Upper lobe of right lung (tissue), 1 donor: ENCODE data around the gene ELF5. TPM values are rescaled to one million over a fixed set of nuclear protein-coding genes. Genes with fewer than 3 reads are reported as not detected.

Experiments
- ATAC-seq: fragments of 200-7000 bp; cut with Tn5 transposase; one replicate; pipeline ENCODE4 v1.9.1; 2020; ENCODE audit warnings: mild to moderate bottlenecking, moderate library complexity
- DNase-seq: peaks from one replicate; pipeline ENCODE4 v3.0.0-alpha.2; 2020
- H3K27ac ChIP-seq: fragments of 200-600 bp; one replicate; pipeline ENCODE4 v1.8.0; 2022
- H3K27me3 ChIP-seq: fragments of 200-600 bp; one replicate; pipeline ENCODE4 v1.8.0; 2022; ENCODE audit warnings: mild to moderate bottlenecking
- H3K36me3 ChIP-seq: fragments of 200-600 bp; one replicate; pipeline ENCODE4 v1.8.0; 2022
- H3K4me1 ChIP-seq: fragments of 200-600 bp; one replicate; pipeline ENCODE4 v1.8.0; 2022
- H3K4me3 ChIP-seq: fragments of 200-600 bp; one replicate; pipeline ENCODE4 v1.8.0; 2022; ENCODE audit warnings: mild to moderate bottlenecking
- H3K9me3 ChIP-seq: fragments of 200-600 bp; one replicate; pipeline ENCODE4 v1.8.0; 2022
- CTCF ChIP-seq: fragments of 200-600 bp; IDR thresholded peaks from one replicate; pipeline ENCODE4 v1.8.0; 2022; ENCODE audit warnings: antibody characterized with exemption
- intact Hi-C: fragments of 100-400 bp; cut with DNase I; formaldehyde crosslinking; loops from one replicate; pipeline ENCODE4 v1.11.0; 2022
- total RNA-seq: library from RNA; stranded (reverse); fragmentation: NEBNext Ultra II Directional; extraction: Animal tissue kit (Norgen Biotek cat#: 25700); gene quantifications from one replicate; pipeline ENCODE4 v1.2.1, GENCODE V29; 2021
- donor health status: DM: no; HTN: yes; CAD: no; lungs with severe emphysema.

The ELF5 gene
- total RNA-seq, 1 donor from 2014 or later, result 10.7 TPM

GRCh38 chr11:34528072-34528471 is 14.5 kb upstream of the ELF5 start:
- no peak for TF ChIP-seq CTCF
- peaks cover 3% of the 10 kb centered on the region for H3K27me3 ChIP-seq
- no peaks in the 10 kb centered on the region for H3K36me3 ChIP-seq
- H3K4me3 ChIP-seq, result no peak overlapping the region
- intact Hi-C loops, result no loop called here
- no peaks in the 10 kb centered on the region for H3K4me1 ChIP-seq
- DNase-seq (no peak), ATAC-seq (no peak)
- no peaks in the 10 kb centered on the region for H3K9me3 ChIP-seq
- H3K27ac ChIP-seq, result no peak overlapping the region

GRCh38 chr11:34525888-34526657 is 12.5 kb upstream of the ELF5 start:
- intact Hi-C loops, result no loop called here
- Histone ChIP-seq H3K9me3 (no peaks in the 10 kb centered on the region), H3K4me1 (no peaks in the 10 kb centered on the region), H3K27ac (no peak overlapping the region), H3K27me3 (peaks cover 3% of the 10 kb centered on the region), H3K4me3 (no peak overlapping the region), H3K36me3 (no peaks in the 10 kb centered on the region)
- ATAC-seq (no peak), DNase-seq (no peak)
- TF ChIP-seq CTCF, result no peak

GRCh38 chr11:34525098-34525497 is 11.5 kb upstream of the ELF5 start:
- TF ChIP-seq CTCF, result no peak
- Histone ChIP-seq H3K4me3 (no peak overlapping the region), H3K27me3 (peaks cover 3% of the 10 kb centered on the region), H3K27ac (no peak overlapping the region), H3K9me3 (no peaks in the 10 kb centered on the region), H3K36me3 (no peaks in the 10 kb centered on the region), H3K4me1 (no peaks in the 10 kb centered on the region)
- intact Hi-C loops, result no loop called here
- no peak for DNase-seq
- no peak for ATAC-seq

- intact Hi-C loops, result no loop called here
- no peaks in the 10 kb centered on the region for H3K36me3 ChIP-seq
- no peak overlapping the region for H3K4me3 ChIP-seq
- no peak for TF ChIP-seq CTCF
- no peaks in the 10 kb centered on the region for H3K9me3 ChIP-seq
- no peaks in the 10 kb centered on the region for H3K4me1 ChIP-seq
- ATAC-seq (no peak), DNase-seq (no peak)
- peaks cover 3% of the 10 kb centered on the region for H3K27me3 ChIP-seq
- no peak overlapping the region for H3K27ac ChIP-seq
Measured at GRCh38 chr11:34524696-34525095, 11.1 kb upstream of the ELF5 start.

- H3K36me3 ChIP-seq, result no peaks in the 10 kb centered on the region
- H3K27me3 ChIP-seq, result peaks cover 3% of the 10 kb centered on the region
- H3K4me1 ChIP-seq, result no peaks in the 10 kb centered on the region
- H3K4me3 ChIP-seq, result no peak overlapping the region
- TF ChIP-seq CTCF, result no peak
- ATAC-seq (peak; percentile 21), DNase-seq (no peak)
- intact Hi-C loops, result no loop called here
- no peak overlapping the region for H3K27ac ChIP-seq
- no peaks in the 10 kb centered on the region for H3K9me3 ChIP-seq
Measured at GRCh38 chr11:34523053-34523452, 9.5 kb upstream of the ELF5 start.

GRCh38 chr11:34522188-34522587 is 8.6 kb upstream of the ELF5 start:
- Histone ChIP-seq H3K4me3 (no peak overlapping the region), H3K4me1 (no peaks in the 10 kb centered on the region), H3K27ac (no peak overlapping the region), H3K27me3 (peaks cover 3% of the 10 kb centered on the region), H3K9me3 (no peaks in the 10 kb centered on the region), H3K36me3 (no peaks in the 10 kb centered on the region)
- intact Hi-C loops, result no loop called here
- ATAC-seq (peak; percentile 72), DNase-seq (no peak)
- TF ChIP-seq CTCF, result no peak
